ENCODE data around the gene HPSE2.
"Not testable (repeated sequence)": the region's sequence is repeated elsewhere in the genome, so short reads cannot be mapped to it uniquely, and the experiment has no call there.

Gene HPSE2

DNA sequence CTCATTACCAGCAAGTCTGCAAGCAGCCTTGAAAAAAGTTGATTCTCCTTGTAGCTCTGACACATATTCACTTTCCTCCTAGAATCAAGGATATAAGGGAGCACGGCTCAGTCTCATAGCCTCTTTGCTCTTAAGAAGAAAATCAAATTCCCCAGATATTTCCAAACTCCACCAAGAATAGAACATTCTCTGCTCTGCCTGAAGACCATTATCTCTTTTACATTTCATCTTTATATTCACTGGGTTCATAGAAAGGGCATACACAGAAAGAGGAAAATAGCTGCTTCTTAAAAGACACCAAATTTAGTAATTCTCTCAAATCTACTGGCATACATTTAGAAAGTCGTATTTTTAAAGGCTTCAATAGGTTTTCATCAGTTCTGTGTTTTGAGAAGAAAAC is 92.0 kb downstream of the HPSE2 start:
- TF ChIP-seq, protein P1, sequence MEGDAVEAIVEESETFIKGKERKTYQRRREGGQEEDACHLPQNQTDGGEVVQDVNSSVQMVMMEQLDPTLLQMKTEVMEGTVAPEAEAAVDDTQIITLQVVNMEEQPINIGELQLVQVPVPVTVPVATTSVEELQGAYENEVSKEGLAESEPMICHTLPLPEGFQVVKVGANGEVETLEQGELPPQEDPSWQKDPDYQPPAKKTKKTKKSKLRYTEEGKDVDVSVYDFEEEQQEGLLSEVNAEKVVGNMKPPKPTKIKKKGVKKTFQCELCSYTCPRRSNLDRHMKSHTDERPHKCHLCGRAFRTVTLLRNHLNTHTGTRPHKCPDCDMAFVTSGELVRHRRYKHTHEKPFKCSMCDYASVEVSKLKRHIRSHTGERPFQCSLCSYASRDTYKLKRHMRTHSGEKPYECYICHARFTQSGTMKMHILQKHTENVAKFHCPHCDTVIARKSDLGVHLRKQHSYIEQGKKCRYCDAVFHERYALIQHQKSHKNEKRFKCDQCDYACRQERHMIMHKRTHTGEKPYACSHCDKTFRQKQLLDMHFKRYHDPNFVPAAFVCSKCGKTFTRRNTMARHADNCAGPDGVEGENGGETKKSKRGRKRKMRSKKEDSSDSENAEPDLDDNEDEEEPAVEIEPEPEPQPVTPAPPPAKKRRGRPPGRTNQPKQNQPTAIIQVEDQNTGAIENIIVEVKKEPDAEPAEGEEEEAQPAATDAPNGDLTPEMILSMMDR (conservative IDR thresholded peaks at IDR 0.05; ENCODE audit: low read length): no peak
- DNase-seq (ENCODE audit: low read depth): no peak
- no peak overlapping the region for H3K4me3 ChIP-seq (ENCODE audit: low read length)

DNA sequence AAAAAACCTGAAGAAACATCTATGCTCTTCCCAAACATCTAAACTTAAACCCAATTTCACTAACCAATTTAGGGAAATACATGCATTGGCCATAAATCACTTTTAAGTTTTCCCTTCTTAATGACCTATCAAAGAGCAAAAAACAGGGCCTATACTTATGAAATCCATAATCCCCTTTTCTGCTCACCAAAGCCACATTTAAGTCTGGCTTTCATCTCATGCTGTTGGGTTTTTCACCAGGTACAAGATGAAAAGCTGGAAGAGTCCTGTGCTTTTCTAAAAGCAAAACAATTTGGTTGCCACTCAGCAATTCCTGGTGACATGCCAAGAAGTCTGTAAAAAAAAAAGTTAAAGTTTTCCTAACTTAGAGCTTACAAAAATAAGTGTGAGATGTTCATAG is 92.6 kb downstream of the HPSE2 start:
- DNase-seq (ENCODE audit: low read depth): no peak
- TF ChIP-seq, protein P1 (conservative IDR thresholded peaks at IDR 0.05; ENCODE audit: low read length): no peak
- no peak overlapping the region for H3K4me3 ChIP-seq (ENCODE audit: low read length)

DNA sequence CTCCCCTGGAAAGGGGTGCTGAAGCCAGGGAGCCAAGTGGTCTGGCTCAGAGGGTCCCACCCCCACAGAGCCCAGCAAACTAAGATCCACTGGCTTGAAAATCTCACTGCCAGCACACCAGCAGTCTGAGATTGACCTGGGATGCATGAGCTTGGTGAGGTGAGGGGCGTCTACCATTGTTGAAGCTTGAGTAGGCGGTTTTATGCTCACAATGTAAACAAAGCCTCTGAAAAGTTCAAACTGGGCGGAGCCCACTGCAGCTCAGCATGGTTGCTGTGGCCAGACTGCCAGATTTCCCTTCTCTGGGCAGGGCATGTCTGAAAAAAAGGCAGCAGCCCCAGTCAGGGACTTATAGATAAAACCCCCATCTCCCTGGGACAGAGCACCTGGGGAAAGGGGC is 102.8 kb downstream of the HPSE2 start:
- DNase-seq (ENCODE audit: low read depth); H3K4me3 ChIP-seq (ENCODE audit: low read length): not testable (repeated sequence)

DNA sequence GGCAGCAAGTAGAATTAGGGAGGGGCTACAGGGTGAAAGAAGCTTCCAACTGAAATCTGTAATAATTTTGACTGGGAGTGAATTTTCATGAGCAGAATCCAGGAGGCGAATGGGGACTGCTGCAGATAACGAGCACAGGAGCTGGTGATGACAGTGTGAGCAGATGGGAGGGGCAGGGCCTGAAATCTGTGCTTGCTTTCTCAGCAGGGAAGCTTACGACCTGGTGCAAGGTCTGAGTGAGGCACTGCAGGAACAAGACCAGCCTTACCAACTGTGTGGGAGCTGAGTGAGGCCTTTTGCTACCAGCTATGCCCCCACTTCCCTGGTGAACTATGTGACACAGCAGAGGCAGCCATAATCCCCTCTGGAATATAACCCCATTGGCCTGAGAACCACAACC is 109.8 kb downstream of the HPSE2 start:
- DNase-seq (ENCODE audit: low read depth): no peak
- TF ChIP-seq, protein P1 (conservative IDR thresholded peaks at IDR 0.05; ENCODE audit: low read length): no peak
- H3K4me3 ChIP-seq (ENCODE audit: low read length): no peak overlapping the region

DNA sequence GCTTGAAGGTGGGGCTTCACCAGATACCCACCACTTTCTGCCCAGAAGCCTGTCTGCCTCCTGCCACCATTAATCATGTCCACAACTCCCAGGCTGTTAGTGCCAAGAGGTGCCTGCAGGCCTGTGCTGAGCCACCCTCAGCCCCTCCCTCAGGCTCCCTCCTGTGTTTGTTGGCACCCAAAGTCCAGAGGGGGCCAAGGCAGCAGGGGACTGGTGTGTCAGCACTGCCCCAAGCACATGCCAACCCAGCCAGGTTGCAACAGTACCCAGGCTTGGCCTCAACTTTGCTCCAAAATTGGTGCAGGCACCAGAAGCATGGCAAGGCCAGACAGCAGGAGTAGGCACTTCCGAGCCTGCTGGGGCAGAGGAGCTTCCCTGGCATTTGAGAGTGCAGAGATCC is 111.3 kb downstream of the HPSE2 start:
- TF ChIP-seq, protein P1 (conservative IDR thresholded peaks at IDR 0.05; ENCODE audit: low read length): no peak
- DNase-seq (ENCODE audit: low read depth): no peak
- H3K4me3 ChIP-seq (ENCODE audit: low read length): no peak overlapping the region

DNA sequence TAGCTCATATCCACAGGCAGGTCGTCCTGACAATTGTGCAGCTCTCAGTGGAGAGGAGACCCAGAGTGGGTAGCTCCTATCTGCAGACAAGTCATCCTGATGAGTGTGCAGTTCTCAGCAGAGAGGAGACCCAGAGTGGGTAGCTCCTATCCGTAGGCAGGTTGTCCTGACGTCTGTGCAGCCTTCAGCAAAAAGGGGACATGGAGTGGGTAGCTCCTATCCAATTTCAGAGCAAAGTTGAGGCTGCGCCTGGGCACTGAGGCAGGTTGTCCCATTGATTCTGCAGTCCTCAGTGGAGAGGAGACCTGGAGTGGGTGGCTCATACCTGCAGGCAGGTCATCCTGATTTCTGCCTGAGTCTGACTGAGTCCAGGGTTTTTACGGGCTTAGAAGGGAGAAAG is 111.8 kb downstream of the HPSE2 start:
- no peak for DNase-seq (ENCODE audit: low read depth)
- no peak overlapping the region for H3K4me3 ChIP-seq (ENCODE audit: low read length)
- TF ChIP-seq, protein P1 (conservative IDR thresholded peaks at IDR 0.05; ENCODE audit: low read length): no peak

DNA sequence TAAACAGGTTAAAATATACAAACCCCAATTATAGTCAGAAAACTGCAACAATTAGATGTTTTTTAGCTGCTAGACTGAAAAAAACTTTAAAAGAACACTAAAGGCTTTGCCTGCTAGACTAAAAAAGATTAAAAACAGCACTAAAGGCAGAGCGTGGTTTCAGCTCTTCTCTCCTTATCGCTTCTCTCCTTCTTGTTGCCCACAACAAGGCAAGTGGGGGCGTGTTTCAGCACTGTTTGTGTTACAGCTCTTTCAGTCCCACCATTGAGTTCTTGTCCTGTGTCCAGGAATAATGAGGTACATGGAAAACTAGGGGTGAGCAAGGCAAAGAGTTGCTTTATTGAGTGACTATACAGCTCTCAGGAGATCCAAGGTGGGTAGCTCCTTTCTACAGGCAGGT is 112.3 kb downstream of the HPSE2 start:
- no peak overlapping the region for H3K4me3 ChIP-seq (ENCODE audit: low read length)
- TF ChIP-seq, protein P1 (conservative IDR thresholded peaks at IDR 0.05; ENCODE audit: low read length): no peak
- DNase-seq (ENCODE audit: low read depth): no peak

DNA sequence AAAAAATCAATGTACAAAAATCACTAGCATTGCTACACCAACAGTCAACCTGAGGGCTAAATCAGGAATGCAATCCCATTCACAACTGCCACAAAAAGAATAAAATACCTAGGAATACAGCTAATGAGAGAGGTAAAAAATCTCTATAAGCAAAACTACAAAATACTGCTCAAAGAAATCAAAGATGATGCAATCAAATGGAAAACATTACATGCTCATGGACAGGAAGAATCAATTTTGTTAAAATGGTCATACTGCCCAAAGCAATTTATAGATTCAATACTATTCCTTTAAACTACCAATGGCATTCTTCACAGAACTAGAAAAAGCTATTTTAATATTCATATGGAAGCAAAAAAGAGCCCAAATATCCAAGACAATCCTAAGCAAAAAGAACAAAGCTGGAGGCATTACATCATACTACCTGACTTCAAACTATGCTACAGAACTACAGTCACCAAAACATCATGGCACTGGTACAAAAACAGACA is 116.3 kb downstream of the HPSE2 start:
- no peak overlapping the region for H3K4me3 ChIP-seq (ENCODE audit: low read length)
- DNase-seq (ENCODE audit: low read depth): no peak
- TF ChIP-seq, protein P1 (conservative IDR thresholded peaks at IDR 0.05; ENCODE audit: low read length): no peak
